Skeletal muscle tissue (tissue), 4 donors: Measurements from ENCODE around the gene ZBED4. TPM values are rescaled to one million over a fixed set of nuclear protein-coding genes. Genes with fewer than 3 reads are reported as not detected.
A peak's percentile ranks its signal among the peaks of the same experiment; 100 is the strongest.

ENCODE experiments used
- H3K27ac ChIP-seq: one replicate; pipeline ENCODE4 v1.7.0; 2013; ENCODE audit warnings: mild to moderate bottlenecking, low read depth, low read length, inconsistent platforms
- H3K27me3 ChIP-seq, 3 donors: one replicate each; pipeline ENCODE4 v1.7.0; 2013; ENCODE audit warnings: low read length in 3 of 3; ENCODE audit not compliant: control insufficient read depth in 3 of 3, insufficient read depth in 3 of 3
- H3K36me3 ChIP-seq, 3 donors: one replicate each; pipeline ENCODE4 v1.7.0; 2013; ENCODE audit warnings: low read length in 3 of 3; ENCODE audit not compliant: control insufficient read depth in 3 of 3, insufficient read depth in 3 of 3
- H3K4me1 ChIP-seq, 3 donors: one replicate each; pipeline ENCODE4 v1.7.0; 2013; ENCODE audit warnings: low read length in 3 of 3, mild to moderate bottlenecking in 3 of 3; ENCODE audit not compliant: control insufficient read depth in 3 of 3, insufficient read depth in 3 of 3
- H3K4me3 ChIP-seq, 3 donors: one replicate each; pipeline ENCODE4 v1.7.0; 2013; ENCODE audit warnings: low read length in 3 of 3
- H3K9ac ChIP-seq, 3 donors: one replicate each; pipeline ENCODE4 v1.7.0; 2013; ENCODE audit warnings: low read length in 3 of 3, mild to moderate bottlenecking in 3 of 3, moderate library complexity in 2 of 3, low read depth in 1 of 3
- H3K9me3 ChIP-seq, 3 donors: one replicate each; pipeline ENCODE4 v1.7.0; 2013; ENCODE audit warnings: low read length in 3 of 3; ENCODE audit not compliant: control insufficient read depth in 3 of 3
- total RNA-seq: library from RNA; depleted of rRNA; stranded (reverse); fragments of >200 nt; gene quantifications from one replicate; pipeline ENCODE4 v1.2.3, GENCODE V29; 2014
- donor health status: Osteomylitis.

ZBED4 gene
- total RNA-seq, 1 donor from 2014 or later: 8.4 TPM

DNA sequence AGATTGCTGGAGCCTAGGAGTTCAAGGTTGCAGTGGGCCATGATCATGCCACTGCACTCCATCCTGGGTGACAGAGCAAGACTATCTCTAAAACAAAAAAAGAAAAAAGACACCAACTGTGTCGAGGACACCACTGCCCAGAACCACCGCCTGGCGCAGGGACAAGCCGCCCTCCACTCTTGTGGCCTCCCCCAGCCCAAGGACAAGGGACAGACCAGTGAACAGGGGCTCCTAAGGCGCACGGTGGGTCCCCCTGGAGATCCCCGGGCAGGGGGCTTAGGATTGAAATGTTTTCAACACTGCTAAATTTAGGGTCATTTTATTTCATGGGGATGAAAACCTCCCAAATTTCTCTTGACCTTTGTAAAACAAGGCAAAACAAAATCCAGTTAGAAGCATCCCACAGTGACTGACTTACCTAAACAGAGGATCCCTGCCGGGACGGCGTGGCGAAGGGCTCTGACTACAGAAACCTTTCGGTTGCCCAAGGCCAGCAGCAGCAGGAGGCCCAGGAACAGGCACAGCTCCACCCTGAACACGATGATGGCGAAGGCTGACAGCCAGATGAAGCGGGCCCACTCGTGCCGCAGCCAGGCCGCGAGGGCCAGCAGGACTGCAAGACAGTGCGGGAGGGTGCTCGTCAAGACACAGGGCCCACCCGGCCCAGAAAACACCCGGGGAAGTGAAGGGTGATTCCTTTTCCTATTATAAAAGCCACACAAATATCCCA is 56.0 kb downstream of the ZBED4 start:
- H3K4me3 ChIP-seq: no peak overlapping the region
- no peaks in the 10 kb centered on the region for H3K9me3 ChIP-seq
- H3K36me3 ChIP-seq: peaks cover 36 to 50% (median 41%) of the 10 kb centered on the region in 3 donors
- no peaks in the 10 kb centered on the region for H3K27me3 ChIP-seq
- H3K27ac ChIP-seq: no peak overlapping the region
- no peaks in the 10 kb centered on the region for H3K4me1 ChIP-seq
- no peak overlapping the region for H3K9ac ChIP-seq

GRCh38 chr22:49910229-49911155 is 56.8 kb downstream of the ZBED4 start:
- no peaks in the 10 kb centered on the region for H3K9me3 ChIP-seq
- H3K4me3 ChIP-seq: no peak overlapping the region
- H3K36me3 ChIP-seq: peaks cover 34 to 45% (median 41%) of the 10 kb centered on the region in 3 donors
- H3K4me1 ChIP-seq: no peaks in the 10 kb centered on the region
- no peaks in the 10 kb centered on the region for H3K27me3 ChIP-seq
- H3K27ac ChIP-seq: no peak overlapping the region
- H3K9ac ChIP-seq: no peak overlapping the region

DNA sequence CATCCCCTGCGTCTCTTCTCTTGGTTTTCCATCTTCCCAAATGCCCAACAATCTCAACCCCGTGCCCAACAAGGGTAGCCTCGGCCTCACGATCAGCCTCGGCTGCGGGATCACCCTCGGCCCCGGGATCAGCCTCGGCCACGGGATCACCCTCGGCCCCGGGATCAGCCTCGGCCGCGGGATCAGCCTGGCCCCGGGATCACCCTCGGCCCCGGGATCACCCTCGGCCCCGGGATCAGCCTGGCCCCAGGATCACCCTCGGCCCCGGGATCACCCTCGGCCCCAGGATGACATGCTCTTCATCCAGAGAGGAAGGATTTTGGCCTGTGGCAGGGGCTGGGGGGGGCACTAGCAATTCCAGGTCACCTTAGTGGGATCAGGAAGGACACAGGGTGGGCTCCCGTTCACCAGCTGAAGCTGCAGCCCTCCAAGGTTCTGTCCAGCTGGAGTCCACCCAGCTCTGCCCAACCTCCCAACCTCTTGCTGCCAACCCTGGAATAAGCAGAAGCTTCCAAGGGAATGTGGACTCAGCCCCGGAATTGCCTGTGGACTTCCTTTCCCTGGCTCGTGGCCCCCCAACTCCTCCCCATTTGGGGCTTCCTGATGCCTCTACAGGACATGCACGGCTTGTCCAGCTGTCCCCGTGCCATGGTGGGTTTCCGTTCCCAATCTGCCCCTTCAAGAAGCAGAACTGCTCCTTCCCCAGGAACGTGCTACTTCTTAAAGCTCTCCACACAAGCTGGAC is 58.4 kb downstream of the ZBED4 start:
- Histone ChIP-seq H3K36me3 (peaks cover 33 to 41% (median 38%) of the 10 kb centered on the region in 3 donors), H3K9me3 (no peaks in the 10 kb centered on the region), H3K4me3 (no peak overlapping the region), H3K4me1 (peaks cover 0 to 3% (median 3%) of the 10 kb centered on the region in 3 donors), H3K9ac (no peak overlapping the region), H3K27ac (no peak overlapping the region), H3K27me3 (no peaks in the 10 kb centered on the region)

GRCh38 chr22:49913026-49913425 is 59.4 kb downstream of the ZBED4 start:
- Histone ChIP-seq H3K36me3 (peaks cover 24 to 32% (median 28%) of the 10 kb centered on the region in 3 donors), H3K4me3 (no peak overlapping the region), H3K4me1 (peaks cover 0 to 8% (median 3%) of the 10 kb centered on the region in 3 donors), H3K9me3 (no peaks in the 10 kb centered on the region), H3K27me3 (no peaks in the 10 kb centered on the region), H3K9ac (no peak overlapping the region), H3K27ac (no peak overlapping the region)

- no peaks in the 10 kb centered on the region for H3K27me3 ChIP-seq
- no peaks in the 10 kb centered on the region for H3K9me3 ChIP-seq
- H3K27ac ChIP-seq: no peak overlapping the region
- H3K4me3 ChIP-seq: no peak overlapping the region
- no peak overlapping the region for H3K9ac ChIP-seq
- H3K36me3 ChIP-seq: peaks cover 24 to 32% (median 28%) of the 10 kb centered on the region in 3 donors
- H3K4me1 ChIP-seq: peaks cover 0 to 8% (median 3%) of the 10 kb centered on the region in 3 donors
Observed at GRCh38 chr22:49913446-49913845, 59.8 kb downstream of the ZBED4 start.

- Histone ChIP-seq H3K36me3 (peaks cover 19 to 27% (median 23%) of the 10 kb centered on the region in 3 donors), H3K4me3 (no peak overlapping the region), H3K9ac (no peak overlapping the region), H3K27ac (no peak overlapping the region), H3K9me3 (no peaks in the 10 kb centered on the region), H3K4me1 (peaks cover 5 to 14% (median 8%) of the 10 kb centered on the region in 3 donors), H3K27me3 (no peaks in the 10 kb centered on the region)
Observed at GRCh38 chr22:49914256-49914655, 60.6 kb downstream of the ZBED4 start.

GRCh38 chr22:49915610-49916009 is 62.0 kb downstream of the ZBED4 start:
- no peak overlapping the region for H3K27ac ChIP-seq
- no peak overlapping the region for H3K4me3 ChIP-seq
- H3K36me3 ChIP-seq: peaks cover 23 to 28% (median 26%) of the 10 kb centered on the region in 3 donors
- H3K9me3 ChIP-seq: no peaks in the 10 kb centered on the region
- H3K27me3 ChIP-seq: no peaks in the 10 kb centered on the region
- H3K9ac ChIP-seq: no peak overlapping the region
- peaks cover 10 to 18% (median 11%) of the 10 kb centered on the region in 3 donors for H3K4me1 ChIP-seq

DNA sequence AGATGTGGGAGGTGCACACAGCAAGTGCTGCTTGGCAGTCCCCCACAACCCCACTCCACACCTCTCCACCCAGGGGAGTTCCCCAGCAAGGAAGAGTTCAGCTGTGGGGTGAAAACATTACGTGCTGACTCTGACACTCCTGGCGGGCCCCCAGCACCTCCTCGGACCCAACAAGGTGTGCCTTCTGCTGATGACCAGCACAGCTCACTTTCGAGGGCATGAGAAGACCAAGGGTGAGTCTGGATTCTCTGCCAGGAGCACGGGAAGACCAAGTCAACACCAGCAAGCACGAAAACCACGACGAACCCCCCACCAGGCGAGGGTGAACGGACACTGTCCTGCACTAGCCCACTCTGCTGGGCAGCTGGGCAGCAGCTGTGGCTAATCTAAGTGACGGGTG is 63.2 kb downstream of the ZBED4 start:
- no peaks in the 10 kb centered on the region for H3K27me3 ChIP-seq
- no peak overlapping the region for H3K4me3 ChIP-seq
- peaks cover 10 to 18% (median 11%) of the 10 kb centered on the region in 3 donors for H3K4me1 ChIP-seq
- H3K27ac ChIP-seq: no peak overlapping the region
- H3K36me3 ChIP-seq: peaks cover 29 to 31% (median 30%) of the 10 kb centered on the region in 3 donors
- no peaks in the 10 kb centered on the region for H3K9me3 ChIP-seq
- no peak overlapping the region for H3K9ac ChIP-seq

DNA sequence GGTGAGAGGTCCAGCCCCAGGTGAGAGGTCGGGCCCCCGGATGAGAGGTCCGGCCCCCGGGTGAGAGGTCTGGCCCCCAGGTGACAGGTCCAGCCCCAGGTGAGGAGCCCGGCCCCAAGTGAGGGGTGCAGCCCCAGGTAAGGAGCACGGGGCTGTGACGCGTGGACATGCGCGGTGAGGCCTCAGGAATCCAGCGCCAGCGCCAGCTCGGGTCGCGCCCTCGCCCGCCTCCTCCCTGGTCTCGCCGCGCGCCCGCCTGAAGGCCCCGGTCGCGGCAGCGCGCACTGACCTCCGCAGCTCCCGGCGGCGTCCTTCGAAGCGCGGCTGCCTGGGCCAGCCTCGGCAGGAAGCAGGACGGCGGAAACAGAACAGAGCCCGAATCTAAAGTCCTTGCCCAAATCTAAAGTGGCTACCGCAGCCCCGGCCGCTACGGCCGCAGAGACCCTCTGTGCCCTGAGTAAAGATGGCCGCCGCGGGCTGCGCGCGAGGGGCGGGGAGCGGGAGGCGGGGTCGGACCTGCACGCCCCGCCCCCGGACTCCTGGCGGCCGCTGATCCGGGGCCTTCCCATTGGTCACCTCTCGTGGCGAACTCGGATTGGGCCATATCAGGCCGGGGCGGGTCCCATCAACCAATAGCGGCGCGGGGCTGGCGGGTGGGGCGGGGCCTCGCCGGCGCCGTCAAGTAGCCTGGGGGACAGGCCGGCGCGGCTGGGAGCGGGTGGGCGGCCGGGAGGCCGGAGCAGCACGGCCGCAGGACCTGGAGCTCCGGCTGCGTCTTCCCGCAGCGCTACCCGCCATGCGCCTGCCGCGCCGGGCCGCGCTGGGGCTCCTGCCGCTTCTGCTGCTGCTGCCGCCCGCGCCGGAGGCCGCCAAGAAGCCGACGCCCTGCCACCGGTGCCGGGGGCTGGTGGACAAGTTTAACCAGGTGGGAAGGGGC is 64.6 kb downstream of the ZBED4 start, which contains the start of the genes ALG12 and CRELD2:
ALG12 (minus strand) TSS at position 465 of the 937 bp plus-strand sequence. CDS start 4,673 bp downstream, outside the sequence.
CRELD2 (plus strand) TSS at position 661 of the 937 bp plus-strand sequence; CDS start at position 797, 136 bp downstream.
- Histone ChIP-seq H3K4me1 (peaks cover 10 to 18% (median 11%) of the 10 kb centered on the region in 3 donors), H3K4me3 (peak within 1 kb of the TSS; percentile 67 to 83 (median 83)), H3K36me3 (peaks cover 18 to 26% (median 22%) of the 10 kb centered on the region in 3 donors), H3K27me3 (no peaks in the 10 kb centered on the region), H3K27ac (peak within 1 kb of the TSS; percentile 92), H3K9me3 (no peaks in the 10 kb centered on the region), H3K9ac (peak within 1 kb of the TSS; percentile 82 to 96 (median 94))
